NCI-H128 (cell line): Measurements from ENCODE around the gene KRT3.

Experiments used
- DNase-seq: peaks from one replicate; lab custom pipeline; 2025; ENCODE audit not compliant: unreplicated experiment; lab: John Stamatoyannopoulos, UW

Gene KRT3

GRCh38 chr12:52783563-52784316 lies 12.2 kb downstream of the KRT3 start:
- no peak for DNase-seq

GRCh38 chr12:52782502-52782901 lies 13.4 kb downstream of the KRT3 start:
- no peak for DNase-seq

GRCh38 chr12:52781399-52782082 lies 14.4 kb downstream of the KRT3 start:
- no peak for DNase-seq

- no peak for DNase-seq
Measured at GRCh38 chr12:52779914-52780313, 16.0 kb downstream of the KRT3 start.

GRCh38 chr12:52778833-52779232 lies 17.1 kb downstream of the KRT3 start:
- DNase-seq: no peak

GRCh38 chr12:52777566-52777965 lies 18.4 kb downstream of the KRT3 start:
- DNase-seq: no peak

GRCh38 chr12:52776913-52777395 lies 19.0 kb downstream of the KRT3 start, which contains the start of gene KRT76:
Gene KRT76, minus strand, starts transcription at chr12:52777345. Its CDS starts 54 bp downstream, at chr12:52777291.
- no peak for DNase-seq

- DNase-seq: no peak
Measured at GRCh38 chr12:52776435-52776834, 19.5 kb downstream of the KRT3 start.

- DNase-seq: no peak
Measured at GRCh38 chr12:52774629-52775250, 21.2 kb downstream of the KRT3 start.

GRCh38 chr12:52772772-52773171 lies 23.1 kb downstream of the KRT3 start:
- DNase-seq: no peak

- DNase-seq: no peak
Measured at GRCh38 chr12:52772188-52772587, 23.7 kb downstream of the KRT3 start.

- no peak for DNase-seq
Measured at GRCh38 chr12:52771505-52771904, 24.4 kb downstream of the KRT3 start.

GRCh38 chr12:52771088-52771487 lies 24.8 kb downstream of the KRT3 start:
- no peak for DNase-seq

GRCh38 chr12:52769946-52770345 lies 26.0 kb downstream of the KRT3 start:
- no peak for DNase-seq

- no peak for DNase-seq
Measured at GRCh38 chr12:52769354-52769753, 26.6 kb downstream of the KRT3 start.

- no peak for DNase-seq
Measured at GRCh38 chr12:52768479-52769200, 27.3 kb downstream of the KRT3 start.

GRCh38 chr12:52767427-52767826 lies 28.5 kb downstream of the KRT3 start:
- no peak for DNase-seq

- DNase-seq: no peak
Measured at GRCh38 chr12:52767020-52767379, 28.9 kb downstream of the KRT3 start.

- DNase-seq: no peak
Measured at GRCh38 chr12:52766351-52767019, 29.4 kb downstream of the KRT3 start.

- DNase-seq: no peak
Measured at GRCh38 chr12:52765702-52766101, 30.2 kb downstream of the KRT3 start.

GRCh38 chr12:52763991-52764390 lies 31.9 kb downstream of the KRT3 start:
- DNase-seq: no peak
